Measurements from ENCODE around the gene PSMG2.

DNA sequence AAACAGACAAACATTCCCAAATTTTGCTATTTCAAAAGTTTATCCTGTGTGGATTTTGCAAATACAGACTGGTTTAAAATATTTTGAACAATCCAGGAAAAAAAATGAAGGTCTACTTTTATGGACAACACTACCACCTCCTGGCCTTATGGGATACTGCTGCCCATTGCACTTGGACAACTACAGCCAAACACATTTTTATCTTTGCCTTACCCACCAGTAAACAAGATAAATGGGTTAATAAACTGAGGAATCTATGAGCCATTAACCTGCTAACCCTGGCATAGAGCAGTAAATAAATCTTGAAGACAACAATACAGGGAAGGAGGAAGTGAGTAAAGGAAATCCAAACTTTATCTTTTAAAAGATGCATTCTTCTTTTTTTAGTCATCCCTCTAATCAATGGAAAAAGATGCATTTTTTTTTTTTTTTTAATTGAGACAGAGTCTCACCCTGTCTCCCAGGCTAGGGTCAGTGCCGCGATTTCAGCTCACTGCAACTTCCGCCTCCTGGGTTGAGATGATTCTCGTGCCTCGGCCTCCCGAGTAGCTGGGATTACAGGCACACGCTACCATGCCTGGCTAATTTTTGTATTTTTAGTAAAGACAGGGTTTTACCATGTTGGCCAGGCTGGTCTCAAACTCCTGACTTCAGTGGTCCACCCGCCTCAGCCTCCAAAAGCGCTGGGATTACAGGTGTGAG is 42.8 kb upstream of the PSMG2 start:
- TF ChIP-seq, protein P1, sequence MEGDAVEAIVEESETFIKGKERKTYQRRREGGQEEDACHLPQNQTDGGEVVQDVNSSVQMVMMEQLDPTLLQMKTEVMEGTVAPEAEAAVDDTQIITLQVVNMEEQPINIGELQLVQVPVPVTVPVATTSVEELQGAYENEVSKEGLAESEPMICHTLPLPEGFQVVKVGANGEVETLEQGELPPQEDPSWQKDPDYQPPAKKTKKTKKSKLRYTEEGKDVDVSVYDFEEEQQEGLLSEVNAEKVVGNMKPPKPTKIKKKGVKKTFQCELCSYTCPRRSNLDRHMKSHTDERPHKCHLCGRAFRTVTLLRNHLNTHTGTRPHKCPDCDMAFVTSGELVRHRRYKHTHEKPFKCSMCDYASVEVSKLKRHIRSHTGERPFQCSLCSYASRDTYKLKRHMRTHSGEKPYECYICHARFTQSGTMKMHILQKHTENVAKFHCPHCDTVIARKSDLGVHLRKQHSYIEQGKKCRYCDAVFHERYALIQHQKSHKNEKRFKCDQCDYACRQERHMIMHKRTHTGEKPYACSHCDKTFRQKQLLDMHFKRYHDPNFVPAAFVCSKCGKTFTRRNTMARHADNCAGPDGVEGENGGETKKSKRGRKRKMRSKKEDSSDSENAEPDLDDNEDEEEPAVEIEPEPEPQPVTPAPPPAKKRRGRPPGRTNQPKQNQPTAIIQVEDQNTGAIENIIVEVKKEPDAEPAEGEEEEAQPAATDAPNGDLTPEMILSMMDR (IDR thresholded peaks at IDR 0.05; ENCODE audit: low read length): peak; percentile 98
- TF ChIP-seq EZH2 (IDR thresholded peaks at IDR 0.05; ENCODE audit: borderline replicate concordance, low read length): no peak

Data from OCI-LY1 (cell line).